Skeletal muscle tissue (tissue), 4 donors: Measurements from ENCODE around the gene HYDIN. TPM values are rescaled to one million over a fixed set of nuclear protein-coding genes. Genes with fewer than 3 reads are reported as not detected.
"Not testable (repeated sequence)": the region's sequence is repeated elsewhere in the genome, so short reads cannot be mapped to it uniquely, and the experiment has no call there.

ENCODE experiments used
- H3K27ac ChIP-seq: one replicate; pipeline ENCODE4 v1.7.0; 2013; ENCODE audit warnings: mild to moderate bottlenecking, low read depth, low read length, inconsistent platforms
- H3K27me3 ChIP-seq, 3 donors: one replicate each; pipeline ENCODE4 v1.7.0; 2013; ENCODE audit warnings: low read length in 3 of 3; ENCODE audit not compliant: control insufficient read depth in 3 of 3, insufficient read depth in 3 of 3
- H3K36me3 ChIP-seq, 3 donors: one replicate each; pipeline ENCODE4 v1.7.0; 2013; ENCODE audit warnings: low read length in 3 of 3; ENCODE audit not compliant: control insufficient read depth in 3 of 3, insufficient read depth in 3 of 3
- H3K4me1 ChIP-seq, 3 donors: one replicate each; pipeline ENCODE4 v1.7.0; 2013; ENCODE audit warnings: low read length in 3 of 3, mild to moderate bottlenecking in 3 of 3; ENCODE audit not compliant: control insufficient read depth in 3 of 3, insufficient read depth in 3 of 3
- H3K4me3 ChIP-seq, 3 donors: one replicate each; pipeline ENCODE4 v1.7.0; 2013; ENCODE audit warnings: low read length in 3 of 3
- H3K9ac ChIP-seq, 3 donors: one replicate each; pipeline ENCODE4 v1.7.0; 2013; ENCODE audit warnings: low read length in 3 of 3, mild to moderate bottlenecking in 3 of 3, moderate library complexity in 2 of 3, low read depth in 1 of 3
- H3K9me3 ChIP-seq, 3 donors: one replicate each; pipeline ENCODE4 v1.7.0; 2013; ENCODE audit warnings: low read length in 3 of 3; ENCODE audit not compliant: control insufficient read depth in 3 of 3
- total RNA-seq: library from RNA; depleted of rRNA; stranded (reverse); fragments of >200 nt; gene quantifications from one replicate; pipeline ENCODE4 v1.2.3, GENCODE V29; 2014
- donor health status: Osteomylitis.

The HYDIN gene
- total RNA-seq, 1 donor from 2014 or later = 3.7 TPM

- not testable (repeated sequence) for H3K9ac ChIP-seq, H3K4me1 ChIP-seq, H3K27me3 ChIP-seq, H3K9me3 ChIP-seq, H3K27ac ChIP-seq, H3K36me3 ChIP-seq, H3K4me3 ChIP-seq
These were observed 220.9 kb downstream of the HYDIN start for GRCh38 chr16:71009440-71010223.

- H3K4me3 ChIP-seq, H3K9ac ChIP-seq, H3K4me1 ChIP-seq, H3K9me3 ChIP-seq, H3K27me3 ChIP-seq, H3K36me3 ChIP-seq, H3K27ac ChIP-seq: not testable (repeated sequence)
These were observed 224.0 kb downstream of the HYDIN start for GRCh38 chr16:71006516-71006915.

GRCh38 chr16:70999735-71000134 lies 230.8 kb downstream of the HYDIN start:
- not testable (repeated sequence) for H3K36me3 ChIP-seq, H3K4me3 ChIP-seq, H3K27ac ChIP-seq, H3K9me3 ChIP-seq, H3K9ac ChIP-seq, H3K27me3 ChIP-seq, H3K4me1 ChIP-seq

GRCh38 chr16:70995799-70996198 lies 234.7 kb downstream of the HYDIN start:
- H3K36me3 ChIP-seq, H3K9ac ChIP-seq, H3K4me3 ChIP-seq, H3K27ac ChIP-seq, H3K9me3 ChIP-seq, H3K4me1 ChIP-seq, H3K27me3 ChIP-seq: not testable (repeated sequence)

GRCh38 chr16:70992511-70992910 lies 238.0 kb downstream of the HYDIN start:
- H3K27me3 ChIP-seq, H3K4me1 ChIP-seq, H3K9me3 ChIP-seq, H3K27ac ChIP-seq, H3K4me3 ChIP-seq, H3K36me3 ChIP-seq, H3K9ac ChIP-seq: not testable (repeated sequence)

GRCh38 chr16:70987019-70987715 lies 243.4 kb downstream of the HYDIN start:
- not testable (repeated sequence) for H3K4me3 ChIP-seq, H3K9ac ChIP-seq, H3K36me3 ChIP-seq, H3K9me3 ChIP-seq, H3K27me3 ChIP-seq, H3K27ac ChIP-seq, H3K4me1 ChIP-seq

GRCh38 chr16:70984675-70985074 lies 245.8 kb downstream of the HYDIN start:
- not testable (repeated sequence) for H3K4me3 ChIP-seq, H3K9ac ChIP-seq, H3K27me3 ChIP-seq, H3K27ac ChIP-seq, H3K9me3 ChIP-seq, H3K36me3 ChIP-seq, H3K4me1 ChIP-seq

GRCh38 chr16:70968332-70968731 lies 262.2 kb downstream of the HYDIN start:
- H3K27me3 ChIP-seq, H3K4me3 ChIP-seq, H3K27ac ChIP-seq, H3K4me1 ChIP-seq, H3K9me3 ChIP-seq, H3K36me3 ChIP-seq, H3K9ac ChIP-seq: not testable (repeated sequence)

GRCh38 chr16:70960169-70960568 lies 270.4 kb downstream of the HYDIN start:
- H3K9me3 ChIP-seq, H3K36me3 ChIP-seq: not testable (repeated sequence)

GRCh38 chr16:70954922-70955321 lies 275.6 kb downstream of the HYDIN start:
- H3K27me3 ChIP-seq, H3K36me3 ChIP-seq, H3K9me3 ChIP-seq, H3K4me3 ChIP-seq, H3K9ac ChIP-seq, H3K27ac ChIP-seq, H3K4me1 ChIP-seq: not testable (repeated sequence)

More at GRCh38 chr16:70960169-70960568, 270.4 kb downstream of the HYDIN start:
- H3K27ac ChIP-seq, H3K27me3 ChIP-seq, H3K4me1 ChIP-seq, H3K4me3 ChIP-seq, H3K9ac ChIP-seq: not testable (repeated sequence)
